ENCODE measurements around the gene FOXG1. TPM values are rescaled to one million over a fixed set of nuclear protein-coding genes. Genes with fewer than 3 reads are reported as not detected.

Gene FOXG1
- total RNA-seq, 1 experiment from 2014 or later: not detected

DNA sequence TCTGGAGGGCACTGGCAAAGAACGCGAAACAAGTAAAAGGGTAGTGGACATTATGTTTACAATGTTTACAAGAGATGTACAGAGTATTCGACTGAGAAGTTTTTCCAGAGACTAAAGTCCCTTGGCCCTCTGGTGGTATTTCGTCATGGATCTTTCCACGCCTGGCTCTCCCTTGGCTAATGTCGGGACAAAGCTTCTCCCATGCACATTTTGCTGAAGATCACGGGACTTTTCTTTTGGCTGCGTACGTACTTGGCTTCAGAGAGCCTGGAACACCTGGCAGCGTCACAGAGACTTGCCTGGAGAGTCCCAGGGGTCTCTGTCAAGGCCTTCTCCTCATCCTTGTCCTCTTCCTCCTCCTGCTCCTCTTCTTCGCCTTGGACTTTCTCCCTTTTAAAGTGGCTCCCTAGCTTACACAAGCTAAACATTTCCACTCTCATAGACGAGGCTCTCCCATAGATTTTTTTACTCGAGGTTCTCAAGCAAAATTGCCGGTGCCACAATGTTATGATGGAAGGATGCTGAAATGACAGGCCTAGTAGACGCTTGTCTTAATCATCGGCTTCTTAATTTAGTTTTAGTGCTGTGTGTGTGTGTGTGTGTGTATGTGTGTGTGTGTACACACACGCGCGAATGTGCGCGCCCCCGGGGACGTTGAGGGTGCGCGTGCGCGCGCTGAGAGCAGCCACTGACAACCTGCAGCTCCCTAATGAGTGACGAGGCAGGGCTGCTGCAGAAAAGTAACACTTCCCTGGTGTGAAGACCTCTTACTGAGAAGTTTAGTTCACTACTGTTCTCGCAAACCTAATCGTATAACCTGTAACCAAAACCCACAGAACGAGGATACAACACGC lies 4.9 kb upstream of the FOXG1 start:
- POLR2A ChIA-PET: no interaction called here
- H3K27ac ChIP-seq (ENCODE audit: low read depth, low read length): no peak overlapping the region
- H3K27me3 ChIP-seq (ENCODE audit: insufficient read depth, low read length): no peaks in the 10 kb centered on the region
- no peaks in the 10 kb centered on the region for H3K36me3 ChIP-seq (ENCODE audit: control insufficient read depth in 1 of 2, insufficient read depth in 2 of 2, low read length in 2 of 2)
- no peak for DNase-seq (ENCODE audit: low read depth, low spot score)
- RAD21 ChIA-PET (ENCODE audit: low non-redundant PET in 1 of 2, low total read pairs in 2 of 2, uncharacterized antibody in 2 of 2, unreplicated experiment in 2 of 2): no interaction called here
- no peak overlapping the region for H2AFZ ChIP-seq (ENCODE audit: low read depth, low read length, poor library complexity, severe bottlenecking)
- ATAC-seq: no peak
- no peak overlapping the region for H3K9ac ChIP-seq (ENCODE audit: low read length)
- no peak overlapping the region for H3K4me2 ChIP-seq (ENCODE audit: low read length)
- H3K79me2 ChIP-seq (ENCODE audit: insufficient read depth, low read length): no peaks in the 10 kb centered on the region
- CTCF ChIA-PET: no interaction called here
- TF ChIP-seq CBX3 (IDR thresholded peaks at IDR 0.05; ENCODE audit: low read depth): no peak
- no peak for TF ChIP-seq EZH2phosphoT487 (IDR thresholded peaks at IDR 0.05; ENCODE audit: borderline replicate concordance)
- TF ChIP-seq CTCF (IDR thresholded peaks at IDR 0.05 in 2 of 3, conservative IDR thresholded peaks at IDR 0.05 in 1 of 3; ENCODE audit: borderline replicate concordance in 1 of 3, insufficient read depth in 1 of 3, low read depth in 2 of 3, low read length in 2 of 3): no peak
- TF ChIP-seq ELF1 (IDR thresholded peaks at IDR 0.05; ENCODE audit: borderline replicate concordance, low read depth): no peak
- TF ChIP-seq, protein P1, sequence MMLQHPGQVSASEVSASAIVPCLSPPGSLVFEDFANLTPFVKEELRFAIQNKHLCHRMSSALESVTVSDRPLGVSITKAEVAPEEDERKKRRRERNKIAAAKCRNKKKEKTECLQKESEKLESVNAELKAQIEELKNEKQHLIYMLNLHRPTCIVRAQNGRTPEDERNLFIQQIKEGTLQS (IDR thresholded peaks at IDR 0.05): no peak
- TF ChIP-seq YY1 (IDR thresholded peaks at IDR 0.05; ENCODE audit: extremely low read depth, insufficient replicate concordance, low read depth, low read length): no peak
- no peak for TF ChIP-seq ZFX (IDR thresholded peaks at IDR 0.05)
- TF ChIP-seq EGR1 (IDR thresholded peaks at IDR 0.05; ENCODE audit: low read depth): no peak
- TF ChIP-seq EZH2 (IDR thresholded peaks at IDR 0.05): no peak
- TF ChIP-seq TCF7L2 (IDR thresholded peaks at IDR 0.05; ENCODE audit: borderline replicate concordance, extremely low read depth, insufficient read depth, insufficient read length): no peak
- intact Hi-C loops (cut with micrococcal nuclease): no loop called here
- no peak overlapping the region for H3K4me3 ChIP-seq (replicated peaks in 1 of 2; ENCODE audit: low read depth in 1 of 2, low read length in 2 of 2)
- H3K9me2 ChIP-seq (ENCODE audit: insufficient read depth): no peaks in the 10 kb centered on the region
- BruUV-seq (replicated peaks): no TSS peak
- no peaks in the 10 kb centered on the region for H4K20me1 ChIP-seq (ENCODE audit: insufficient read depth)
- H3K4me1 ChIP-seq (ENCODE audit: control insufficient read depth in 1 of 2, insufficient read depth in 2 of 2, low read length in 2 of 2): no peaks in the 10 kb centered on the region
- peaks cover 0 to 11% of the 10 kb centered on the region in 2 experiments; a peak in 2 of 4 replicates for H3K9me3 ChIP-seq (ENCODE audit: control insufficient read depth in 1 of 2, insufficient read depth in 1 of 2, low read depth in 1 of 2, low read length in 2 of 2)

All from HCT116 (cell line).